ENCODE measurements around the gene APBA2.
"Not testable (repeated sequence)": the region's sequence is repeated elsewhere in the genome, so short reads cannot be mapped to it uniquely, and the experiment has no call there.

The APBA2 gene

DNA sequence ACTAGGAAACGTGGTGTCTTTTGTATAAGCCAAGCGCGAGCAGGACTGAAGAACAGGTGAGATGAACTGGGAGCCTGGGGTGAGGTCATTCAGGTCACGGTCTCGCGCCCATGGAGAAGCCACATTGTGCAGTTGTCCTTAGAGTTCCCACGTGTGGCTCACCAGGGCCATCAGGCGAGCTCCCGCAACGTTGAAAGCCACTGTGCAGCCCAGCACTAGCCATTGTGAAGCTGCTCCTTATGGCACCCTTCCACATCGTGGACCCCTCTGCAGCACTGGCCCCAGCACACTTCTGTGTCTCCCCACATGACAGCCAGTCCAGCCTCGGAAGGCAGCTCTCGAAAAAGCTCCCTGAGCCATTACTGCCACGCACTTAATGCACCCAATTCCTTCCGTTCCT, 7.6 kb upstream of the APBA2 start:
- no peak for DNase-seq (ENCODE audit: low read depth, low spot score)

GRCh38 chr15:28879551-28879950, 6.2 kb upstream of the APBA2 start:
- DNase-seq (ENCODE audit: low read depth, low spot score) = no peak

GRCh38 chr15:28880680-28881079, 5.1 kb upstream of the APBA2 start:
- DNase-seq (ENCODE audit: low read depth, low spot score) = no peak

DNA sequence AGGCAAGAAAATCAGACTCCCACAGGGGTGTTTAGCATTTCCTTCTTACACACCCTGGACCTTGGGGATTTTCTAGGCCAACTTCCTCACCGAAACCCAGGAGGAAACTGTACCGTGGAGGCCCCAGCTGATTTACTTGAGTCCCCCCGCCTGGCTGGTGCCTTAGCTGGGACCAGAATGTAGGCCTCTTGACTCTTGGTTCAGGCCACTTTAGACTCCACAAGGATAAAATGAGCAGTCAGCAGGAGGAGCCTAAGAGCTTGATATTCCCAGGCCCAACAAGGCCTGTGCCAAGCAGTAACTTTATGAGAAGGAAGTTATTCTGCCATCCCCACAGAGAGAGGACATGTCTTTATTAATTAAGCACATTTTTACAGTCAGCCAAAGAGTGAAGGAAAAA, 4.6 kb upstream of the APBA2 start:
- no peak for DNase-seq (ENCODE audit: low read depth, low spot score)

GRCh38 chr15:28881600-28881999, 4.2 kb upstream of the APBA2 start:
- no peak for DNase-seq (ENCODE audit: low read depth, low spot score)

- DNase-seq (ENCODE audit: low read depth, low spot score) = no peak
Measured at GRCh38 chr15:28884151-28884940, 1.4 kb upstream of the APBA2 start.

DNA sequence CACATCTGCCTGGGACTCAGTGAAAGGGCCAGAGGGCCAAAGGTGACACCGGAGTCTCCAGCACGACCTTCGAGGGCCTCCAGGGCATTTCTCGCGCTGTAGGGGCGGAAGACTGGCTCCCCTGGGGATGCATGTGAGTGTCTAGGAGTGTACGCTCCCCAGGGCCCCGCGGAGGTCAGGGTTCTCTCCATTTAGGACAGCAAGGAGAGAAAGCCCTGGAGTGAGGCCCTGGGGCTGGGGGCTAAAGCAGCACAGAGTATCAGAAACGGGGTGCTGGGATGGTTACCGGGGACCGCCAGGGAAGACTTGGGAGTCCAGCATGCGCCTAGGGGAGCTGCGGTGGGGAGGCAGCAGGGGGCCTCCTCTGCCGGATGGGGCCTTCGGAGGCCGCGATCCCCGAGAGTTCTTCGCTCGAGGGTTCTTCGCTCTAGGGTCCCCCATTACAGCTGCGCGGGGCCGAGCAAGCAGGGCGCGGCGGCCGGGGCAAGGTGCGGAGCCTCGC, 595 bp upstream of the APBA2 start:
- peak; percentile 39 for DNase-seq (ENCODE audit: low read depth, low spot score)

- DNase-seq (ENCODE audit: low read depth, low spot score) = no peak
Measured at GRCh38 chr15:28886431-28887338, 911 bp downstream of the APBA2 start.

GRCh38 chr15:28887339-28888174, 1.8 kb downstream of the APBA2 start:
- no peak for DNase-seq (ENCODE audit: low read depth, low spot score)

DNA sequence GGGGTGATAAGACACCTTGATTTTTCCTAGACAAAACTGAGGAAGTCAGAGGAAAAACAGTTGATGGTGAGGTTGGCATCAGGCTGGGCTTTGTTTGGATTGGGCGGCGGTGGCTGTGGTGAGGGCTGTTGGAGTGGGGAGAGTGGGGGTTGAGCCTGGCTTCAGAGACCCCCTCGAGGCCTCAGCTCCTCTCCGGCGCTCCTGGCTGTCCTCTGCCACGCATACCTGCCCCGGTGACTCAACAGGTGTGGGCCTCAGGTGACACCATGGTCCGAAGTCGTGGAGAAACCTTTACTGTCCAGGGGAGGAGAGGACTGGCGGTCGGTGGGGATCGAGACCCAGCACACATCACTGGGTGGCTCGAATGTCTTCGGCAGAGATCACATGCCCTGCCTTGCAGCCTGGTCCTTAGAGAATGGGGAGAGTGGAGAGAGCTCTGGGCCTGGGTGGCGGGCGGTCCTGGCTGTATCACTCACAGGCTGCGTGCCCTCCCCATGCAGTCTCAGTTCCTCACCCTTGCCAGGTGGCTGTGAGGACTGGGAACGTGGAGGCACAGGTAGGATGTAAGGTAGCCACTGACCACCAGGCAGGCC, 2.6 kb downstream of the APBA2 start:
- DNase-seq (ENCODE audit: low read depth, low spot score) = no peak

DNA sequence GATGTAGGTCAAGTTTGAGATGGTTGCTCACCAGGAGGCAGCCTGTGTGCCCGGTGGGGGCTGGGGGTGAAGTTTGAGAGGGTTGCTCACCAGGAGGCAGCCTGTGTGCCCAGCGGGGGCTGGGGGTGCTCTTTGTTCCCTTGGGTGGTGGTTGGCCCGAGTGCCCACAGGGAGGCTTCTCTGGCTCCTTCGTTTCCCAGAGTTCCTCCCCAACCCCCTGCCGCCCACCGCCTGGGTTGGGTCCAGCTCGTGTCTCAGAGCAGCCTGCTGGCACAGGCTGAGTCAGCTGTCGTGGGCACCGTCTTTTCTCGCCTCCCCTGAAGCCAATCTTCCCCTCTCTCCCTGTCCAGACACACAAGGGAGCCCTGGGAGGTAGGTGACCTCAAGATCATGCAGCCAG, 3.1 kb downstream of the APBA2 start:
- no peak for DNase-seq (ENCODE audit: low read depth, low spot score)

DNA sequence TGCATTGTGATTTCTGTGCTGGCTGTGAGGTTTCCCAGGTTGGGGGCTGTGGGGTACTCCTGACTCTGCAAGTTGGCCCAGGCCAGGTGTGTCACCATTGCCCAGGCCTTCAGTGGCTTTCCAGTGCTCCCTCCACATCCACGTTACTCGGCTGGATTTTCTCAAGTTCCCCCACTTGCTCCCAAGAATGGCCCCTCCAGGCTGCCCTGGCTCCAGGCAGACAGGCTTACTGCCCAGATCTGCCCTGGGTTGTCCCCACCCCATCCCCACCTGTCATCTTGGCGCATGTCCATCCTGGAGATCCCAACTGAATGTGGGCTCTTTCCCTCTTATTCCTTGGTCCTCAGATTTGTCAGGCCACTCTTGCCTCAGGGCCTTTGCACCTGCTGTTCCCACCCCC, 3.6 kb downstream of the APBA2 start:
- no peak for DNase-seq (ENCODE audit: low read depth, low spot score)

- not testable (repeated sequence) for DNase-seq (ENCODE audit: low read depth, low spot score)
Measured at GRCh38 chr15:28889871-28890270, 4.1 kb downstream of the APBA2 start.

GRCh38 chr15:28890291-28890690, 4.5 kb downstream of the APBA2 start:
- not testable (repeated sequence) for DNase-seq (ENCODE audit: low read depth, low spot score)

DNA sequence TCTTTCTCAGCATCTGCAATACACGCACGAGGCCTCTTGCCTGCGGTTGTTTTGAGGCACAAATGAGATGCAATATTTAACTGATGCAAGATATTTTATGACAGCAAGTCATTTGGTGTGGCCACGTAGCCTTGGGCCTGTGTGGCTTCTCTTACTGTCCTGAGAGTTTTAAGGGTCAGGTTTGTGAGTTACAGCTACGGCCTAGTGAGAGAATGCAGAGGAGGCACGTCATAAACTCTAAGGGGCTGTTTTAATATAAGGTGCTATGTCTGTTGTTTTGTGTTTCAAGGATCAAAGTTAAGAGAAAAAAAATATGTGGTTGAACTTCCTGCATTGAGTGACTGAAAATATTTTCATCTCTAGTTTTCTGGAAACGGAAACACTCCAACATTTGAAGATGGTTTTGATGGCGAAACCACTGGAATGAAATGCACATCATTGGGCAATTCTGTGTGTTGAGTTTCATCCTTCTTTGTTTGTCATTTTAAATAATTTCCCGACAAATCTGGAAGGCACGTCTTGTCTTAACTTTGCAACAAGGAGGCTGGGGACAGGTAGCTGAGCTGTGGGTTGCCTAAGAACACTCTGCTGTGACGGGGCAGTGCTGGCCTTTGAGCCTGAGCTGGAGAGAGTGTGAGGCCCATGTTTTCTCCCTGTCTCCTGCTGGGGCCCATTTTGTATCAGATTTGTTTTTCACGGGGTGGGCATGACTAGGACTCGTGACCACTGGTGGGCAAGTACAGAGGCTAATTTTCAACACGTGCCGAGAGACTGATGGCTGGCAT, 5.1 kb downstream of the APBA2 start:
- DNase-seq (ENCODE audit: low read depth, low spot score) = no peak

- DNase-seq (ENCODE audit: low read depth, low spot score) = no peak
Measured at GRCh38 chr15:28891588-28891987, 5.8 kb downstream of the APBA2 start.

GRCh38 chr15:28892789-28893610, 7.2 kb downstream of the APBA2 start:
- peak; percentile 18 for DNase-seq (ENCODE audit: low read depth, low spot score)

DNA sequence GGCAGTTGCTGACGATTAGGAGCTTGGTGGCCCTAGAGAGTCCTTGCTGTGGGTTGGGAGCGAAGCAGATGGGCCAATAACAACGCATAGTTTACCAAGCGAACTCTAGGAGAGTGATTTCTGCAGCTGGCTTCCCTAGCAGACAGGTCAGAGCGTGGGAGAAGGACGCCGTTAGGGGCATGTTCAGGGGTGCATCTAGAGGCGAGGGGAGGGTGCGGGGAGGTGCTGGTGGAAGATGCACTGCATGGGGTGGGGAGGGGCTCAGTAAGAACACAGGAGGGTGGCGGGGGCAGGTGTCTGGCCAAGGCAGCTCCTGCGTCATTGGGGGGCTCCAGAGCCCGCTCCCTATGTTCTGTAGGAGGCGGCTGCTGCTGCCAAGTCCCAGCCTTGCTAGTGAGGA, 8.9 kb downstream of the APBA2 start:
- no peak for DNase-seq (ENCODE audit: low read depth, low spot score)

GRCh38 chr15:28895146-28895545, 9.4 kb downstream of the APBA2 start:
- no peak for DNase-seq (ENCODE audit: low read depth, low spot score)

DNA sequence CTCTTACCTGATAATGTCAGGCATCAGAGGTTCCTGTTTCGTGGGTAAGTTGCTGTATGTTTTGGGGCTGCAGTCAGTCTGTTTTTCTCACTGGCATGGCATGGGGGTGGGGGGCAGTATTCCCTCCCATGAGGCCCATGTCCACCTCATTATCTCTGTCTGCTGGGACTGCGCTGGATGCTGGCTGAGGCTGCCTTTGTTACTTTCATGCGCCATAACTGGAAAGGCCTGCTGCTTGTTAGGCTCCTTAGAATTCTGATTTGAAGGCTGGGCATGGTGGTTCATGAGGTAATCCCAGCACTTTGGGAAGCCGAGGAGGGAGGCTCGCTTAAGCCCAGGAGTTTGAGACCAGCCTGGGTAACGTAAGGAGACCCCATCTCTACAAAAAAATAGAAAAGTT, 9.8 kb downstream of the APBA2 start:
- DNase-seq (ENCODE audit: low read depth, low spot score) = no peak
